ENCODE data around the gene ERVFRD-1. TPM values are rescaled to one million over a fixed set of nuclear protein-coding genes. Genes with fewer than 3 reads are reported as not detected.

ERVFRD-1 gene
- polyA plus RNA-seq, 3 donors: 0.05 to 0.06 TPM; not detected in 1

GRCh38 chr6:11085758-11086435 lies 25.6 kb downstream of the ERVFRD-1 start:
- H3K27ac Mint-ChIP-seq: no peak overlapping the region

DNA sequence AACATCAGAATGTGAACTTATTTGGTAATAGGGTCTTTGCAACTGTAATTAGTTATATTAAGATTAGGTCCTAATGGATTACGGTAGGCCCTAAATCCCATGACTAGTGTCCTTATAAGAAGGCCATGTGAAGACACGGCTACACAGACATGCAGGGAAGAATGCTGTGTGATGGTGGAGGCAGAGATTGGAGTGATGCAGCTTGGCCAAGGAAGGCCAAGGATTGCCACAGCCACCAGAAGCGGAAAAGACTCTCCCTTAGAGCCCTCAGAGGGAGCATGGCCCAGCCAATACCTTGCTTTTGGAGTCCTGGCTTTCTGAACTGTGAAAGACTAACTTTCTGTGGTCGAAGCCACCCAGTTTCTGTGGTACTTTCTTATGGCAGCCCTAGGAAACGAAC lies 27.6 kb downstream of the ERVFRD-1 start:
- Histone ChIP-seq H3K4me3 (replicated peaks in 1 of 3; ENCODE audit: low read depth in 2 of 3, low read length in 3 of 3) (no peak overlapping the region), H3K9me3 (replicated peaks in 1 of 2; ENCODE audit: control insufficient read depth in 1 of 2, insufficient read depth in 1 of 2, low read length in 2 of 2) (peaks cover 0 to 2% of the 10 kb centered on the region in 2 donors), H2AFZ (ENCODE audit: insufficient read depth, low read depth, low read length, poor library complexity, severe bottlenecking) (no peak overlapping the region), H3K27ac (ENCODE audit: low read depth in 1 of 2, low read length in 2 of 2) (no peak overlapping the region), H4K20me1 (ENCODE audit: insufficient read depth, low read length) (no peaks in the 10 kb centered on the region), H3K4me1 (ENCODE audit: control insufficient read depth in 1 of 2, insufficient read depth in 2 of 2, low read length in 2 of 2) (no peaks in the 10 kb centered on the region), H3K79me2 (ENCODE audit: insufficient read depth, low read length) (no peaks in the 10 kb centered on the region), H3K9ac (ENCODE audit: insufficient read depth, low read length, poor library complexity, severe bottlenecking) (no peak overlapping the region), H3K36me3 (replicated peaks in 1 of 2; ENCODE audit: control insufficient read depth in 1 of 2, insufficient read depth in 2 of 2, low read length in 2 of 2) (no peaks in the 10 kb centered on the region), H3K27me3 (ENCODE audit: control insufficient read depth in 2 of 2, insufficient read depth in 2 of 2, low read length in 2 of 2) (no peaks in the 10 kb centered on the region), H3K4me2 (replicated peaks; ENCODE audit: extremely low read depth, low read length, poor library complexity, severe bottlenecking) (no peak overlapping the region)
- Mint-ChIP-seq H3K36me3 (no peaks in the 10 kb centered on the region), H3K4me3 (no peak overlapping the region), H3K4me1 (no peaks in the 10 kb centered on the region), H3K27me3 (ENCODE audit: low read depth in 3 of 3) (peaks cover 5 to 9% (median 6%) of the 10 kb centered on the region in 3 donors), H3K9me3 (peaks cover 0 to 18% (median 4%) of the 10 kb centered on the region in 7 donors), H3K27ac (no peak overlapping the region)
- 100% methylated on average over 3 of the region's 5 CpGs for WGBS (ENCODE audit: insufficient coverage)
- DNase-seq: no peak
- no peak for TF ChIP-seq CTCF (IDR thresholded peaks at IDR 0.05)
- intact Hi-C loops (cut with micrococcal nuclease): no loop called here

More at GRCh38 chr6:11085758-11086435, 25.6 kb downstream of the ERVFRD-1 start:
- Mint-ChIP-seq H3K27me3 (ENCODE audit: low read depth in 3 of 3) (peaks cover 2 to 5% (median 4%) of the 10 kb centered on the region in 3 donors), H3K4me3 (no peak overlapping the region), H3K36me3 (no peaks in the 10 kb centered on the region), H3K4me1 (peaks cover under 1% of the 10 kb centered on the region), H3K9me3 (peaks cover 0 to 9% (median under 1%) of the 10 kb centered on the region in 7 donors)
- whole genome bisulfite sequencing (ENCODE audit: insufficient coverage): no CpG with 5 or more reads among the region's 3 CpGs
- intact Hi-C loops (cut with micrococcal nuclease): no loop called here
- TF ChIP-seq CTCF (IDR thresholded peaks at IDR 0.05): no peak
- Histone ChIP-seq H2AFZ (ENCODE audit: insufficient read depth, low read depth, low read length, poor library complexity, severe bottlenecking) (no peak overlapping the region), H3K79me2 (ENCODE audit: insufficient read depth, low read length) (no peaks in the 10 kb centered on the region), H3K4me3 (replicated peaks in 1 of 3; ENCODE audit: low read depth in 2 of 3, low read length in 3 of 3) (no peak overlapping the region), H3K4me2 (replicated peaks; ENCODE audit: extremely low read depth, low read length, poor library complexity, severe bottlenecking) (no peak overlapping the region), H3K9ac (ENCODE audit: insufficient read depth, low read length, poor library complexity, severe bottlenecking) (no peak overlapping the region), H4K20me1 (ENCODE audit: insufficient read depth, low read length) (no peaks in the 10 kb centered on the region), H3K4me1 (ENCODE audit: control insufficient read depth in 1 of 2, insufficient read depth in 2 of 2, low read length in 2 of 2) (no peaks in the 10 kb centered on the region), H3K9me3 (replicated peaks in 1 of 2; ENCODE audit: control insufficient read depth in 1 of 2, insufficient read depth in 1 of 2, low read length in 2 of 2) (no peaks in the 10 kb centered on the region), H3K27ac (ENCODE audit: low read depth in 1 of 2, low read length in 2 of 2) (no peak overlapping the region), H3K27me3 (ENCODE audit: control insufficient read depth in 2 of 2, insufficient read depth in 2 of 2, low read length in 2 of 2) (no peaks in the 10 kb centered on the region), H3K36me3 (replicated peaks in 1 of 2; ENCODE audit: control insufficient read depth in 1 of 2, insufficient read depth in 2 of 2, low read length in 2 of 2) (no peaks in the 10 kb centered on the region)
- no peak for DNase-seq

Measured in CD14-positive monocyte (primary cell).